Body of pancreas (tissue), 4 donors: ENCODE results near the gene CTBP1.

Source experiments
- CTCF ChIP-seq, 7 experiments: fragments of 450-650 bp in 4 of 7; fragments of 200-600 bp in 3 of 7; sonication (generic) in 3 of 7; IDR thresholded peaks; one replicate each; pipeline ENCODE4 v1.5.1; 2016 to 2019; ENCODE audit warnings: antibody characterized with exemption in 7 of 7
- POLR2A ChIP-seq, 3 donors: fragments of 450-650 bp; IDR thresholded peaks; one replicate each; pipeline ENCODE4 v1.6.1; 2016; ENCODE audit warnings: antibody characterized with exemption in 3 of 3, mild to moderate bottlenecking in 2 of 3

- TF ChIP-seq CTCF (IDR thresholded peaks at IDR 0.05) (no peak), POLR2A (IDR thresholded peaks at IDR 0.05) (no peak)
Measured at GRCh38 chr4:1210241-1210841, 38.6 kb downstream of the CTBP1 start.
